AG10803 (cell line): ENCODE measurements around the gene KIAA0753.

Source experiments
- DNase-seq: peaks from one replicate; pipeline ENCODE4 v3.0.0; 2010; ENCODE audit warnings: low read depth
- H3K4me3 ChIP-seq: 2 replicates; pipeline ENCODE4 v1.5.1; 2011; ENCODE audit warnings: mild to moderate bottlenecking, low read length, control low read depth
- TF ChIP-seq, protein P1 (sequence below): conservative IDR thresholded peaks from 2 replicates; pipeline ENCODE4 v1.5.1; 2011; ENCODE audit warnings: mild to moderate bottlenecking, low read length, control low read depth, inconsistent platforms

KIAA0753 gene

DNA sequence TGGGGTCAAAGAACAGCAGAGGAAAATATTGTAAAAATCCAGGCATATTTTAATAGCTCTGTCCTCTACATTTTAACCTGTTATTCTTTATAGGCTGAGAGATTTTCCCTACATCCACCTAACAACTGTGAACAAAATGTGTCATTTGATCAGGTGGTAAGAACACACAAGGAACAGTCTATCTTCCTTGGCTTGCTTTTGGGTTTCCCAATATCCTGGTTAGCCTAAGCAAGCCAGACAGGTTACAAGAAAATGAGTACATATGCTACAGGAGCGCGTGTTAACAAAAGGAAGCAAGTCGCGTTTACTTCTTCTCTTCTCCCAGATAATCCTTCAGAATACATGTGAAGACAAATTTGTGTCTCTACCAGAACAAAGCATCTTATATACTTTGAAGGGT lies 53.2 kb downstream of the KIAA0753 start:
- no peak overlapping the region for H3K4me3 ChIP-seq
- DNase-seq: no peak
- TF ChIP-seq, protein P1, sequence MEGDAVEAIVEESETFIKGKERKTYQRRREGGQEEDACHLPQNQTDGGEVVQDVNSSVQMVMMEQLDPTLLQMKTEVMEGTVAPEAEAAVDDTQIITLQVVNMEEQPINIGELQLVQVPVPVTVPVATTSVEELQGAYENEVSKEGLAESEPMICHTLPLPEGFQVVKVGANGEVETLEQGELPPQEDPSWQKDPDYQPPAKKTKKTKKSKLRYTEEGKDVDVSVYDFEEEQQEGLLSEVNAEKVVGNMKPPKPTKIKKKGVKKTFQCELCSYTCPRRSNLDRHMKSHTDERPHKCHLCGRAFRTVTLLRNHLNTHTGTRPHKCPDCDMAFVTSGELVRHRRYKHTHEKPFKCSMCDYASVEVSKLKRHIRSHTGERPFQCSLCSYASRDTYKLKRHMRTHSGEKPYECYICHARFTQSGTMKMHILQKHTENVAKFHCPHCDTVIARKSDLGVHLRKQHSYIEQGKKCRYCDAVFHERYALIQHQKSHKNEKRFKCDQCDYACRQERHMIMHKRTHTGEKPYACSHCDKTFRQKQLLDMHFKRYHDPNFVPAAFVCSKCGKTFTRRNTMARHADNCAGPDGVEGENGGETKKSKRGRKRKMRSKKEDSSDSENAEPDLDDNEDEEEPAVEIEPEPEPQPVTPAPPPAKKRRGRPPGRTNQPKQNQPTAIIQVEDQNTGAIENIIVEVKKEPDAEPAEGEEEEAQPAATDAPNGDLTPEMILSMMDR: no peak

DNA sequence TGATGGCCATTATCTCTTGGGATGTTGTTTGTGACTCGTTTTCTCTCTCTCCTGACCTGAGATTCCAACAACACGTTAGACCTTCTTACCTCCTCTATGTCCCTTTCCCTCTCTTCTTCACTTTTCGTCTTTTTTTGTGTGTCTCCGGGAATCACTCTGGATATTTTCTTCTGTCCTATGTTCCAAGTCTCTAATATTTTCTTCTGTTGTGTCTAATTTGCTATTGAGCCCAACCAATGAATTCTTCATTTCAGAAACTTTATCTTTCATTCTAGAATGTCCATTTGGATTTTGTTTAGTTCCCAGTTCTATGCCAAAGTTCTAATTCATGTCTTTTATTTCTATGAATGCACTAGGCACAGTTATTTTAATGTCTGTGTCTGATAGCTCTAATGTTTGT lies 57.1 kb downstream of the KIAA0753 start:
- H3K4me3 ChIP-seq: no peak overlapping the region
- TF ChIP-seq, protein P1: no peak
- no peak for DNase-seq

DNA sequence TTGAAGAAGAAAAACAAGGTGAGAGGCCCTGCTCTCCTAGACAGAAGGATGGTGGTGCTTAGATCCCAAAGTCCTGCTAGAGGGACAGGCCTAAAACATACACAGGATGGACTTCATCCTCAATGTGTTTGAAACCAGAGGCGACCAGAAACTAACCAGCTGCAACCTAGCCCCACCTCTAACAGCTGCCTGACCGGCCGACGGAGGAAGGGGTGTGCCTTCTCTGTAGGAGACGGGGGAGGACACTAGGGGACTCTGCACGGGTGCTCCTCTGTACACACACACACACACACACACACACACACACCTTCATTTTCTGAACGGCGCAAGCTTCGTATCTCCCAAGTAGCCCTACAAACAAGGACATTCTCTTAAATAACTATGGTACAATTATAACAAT lies 59.9 kb downstream of the KIAA0753 start:
- TF ChIP-seq, protein P1: no peak
- H3K4me3 ChIP-seq: no peak overlapping the region
- DNase-seq: no peak

DNA sequence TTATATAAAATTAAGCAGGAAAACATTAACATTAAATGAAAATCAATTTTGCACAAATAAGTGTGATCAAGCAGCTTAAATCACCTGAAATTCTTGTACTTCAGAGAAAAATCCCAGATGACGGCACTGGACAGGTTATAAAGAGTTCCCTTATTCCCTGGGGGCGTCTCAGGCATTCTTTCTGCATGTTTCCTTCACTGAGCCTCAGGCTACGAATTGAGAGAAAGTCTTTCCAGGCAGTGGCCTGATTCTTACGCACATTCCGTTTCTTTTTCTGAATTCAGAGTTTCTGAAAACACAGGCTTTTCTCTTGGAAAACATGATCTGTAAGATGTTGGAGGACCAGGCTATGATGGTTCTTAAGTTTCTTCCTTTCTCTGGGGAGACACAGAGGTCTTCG lies 62.0 kb downstream of the KIAA0753 start:
- no peak overlapping the region for H3K4me3 ChIP-seq
- DNase-seq: no peak
- TF ChIP-seq, protein P1: no peak

DNA sequence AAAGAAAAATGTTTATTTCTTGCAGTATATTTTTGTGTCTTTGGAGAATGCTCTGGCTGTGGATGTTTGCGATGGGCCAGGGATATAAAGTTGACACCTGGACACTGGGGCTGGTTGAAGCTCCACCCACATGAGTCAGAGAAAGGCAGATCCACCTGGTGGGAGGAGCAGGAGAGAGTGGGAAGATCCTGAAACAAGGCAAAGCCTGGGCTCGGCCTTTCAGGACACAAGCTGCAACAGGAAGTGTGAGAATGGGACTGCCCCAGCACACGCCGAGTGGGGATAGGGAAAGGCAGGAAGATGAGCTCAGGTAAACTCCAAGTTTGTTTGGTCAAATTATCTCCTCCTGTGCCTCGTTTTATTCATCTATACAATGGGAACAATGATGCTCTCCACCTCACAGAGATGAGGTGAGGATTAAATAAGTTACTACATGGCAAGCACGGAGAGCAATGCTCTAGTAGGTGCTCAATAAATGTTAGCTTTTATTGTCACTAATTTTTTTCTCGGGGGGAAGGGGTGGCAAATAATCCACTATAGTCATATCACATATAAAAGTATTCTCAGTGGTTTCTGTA lies 62.7 kb downstream of the KIAA0753 start:
- TF ChIP-seq, protein P1: no peak
- H3K4me3 ChIP-seq: no peak overlapping the region
- DNase-seq: no peak

DNA sequence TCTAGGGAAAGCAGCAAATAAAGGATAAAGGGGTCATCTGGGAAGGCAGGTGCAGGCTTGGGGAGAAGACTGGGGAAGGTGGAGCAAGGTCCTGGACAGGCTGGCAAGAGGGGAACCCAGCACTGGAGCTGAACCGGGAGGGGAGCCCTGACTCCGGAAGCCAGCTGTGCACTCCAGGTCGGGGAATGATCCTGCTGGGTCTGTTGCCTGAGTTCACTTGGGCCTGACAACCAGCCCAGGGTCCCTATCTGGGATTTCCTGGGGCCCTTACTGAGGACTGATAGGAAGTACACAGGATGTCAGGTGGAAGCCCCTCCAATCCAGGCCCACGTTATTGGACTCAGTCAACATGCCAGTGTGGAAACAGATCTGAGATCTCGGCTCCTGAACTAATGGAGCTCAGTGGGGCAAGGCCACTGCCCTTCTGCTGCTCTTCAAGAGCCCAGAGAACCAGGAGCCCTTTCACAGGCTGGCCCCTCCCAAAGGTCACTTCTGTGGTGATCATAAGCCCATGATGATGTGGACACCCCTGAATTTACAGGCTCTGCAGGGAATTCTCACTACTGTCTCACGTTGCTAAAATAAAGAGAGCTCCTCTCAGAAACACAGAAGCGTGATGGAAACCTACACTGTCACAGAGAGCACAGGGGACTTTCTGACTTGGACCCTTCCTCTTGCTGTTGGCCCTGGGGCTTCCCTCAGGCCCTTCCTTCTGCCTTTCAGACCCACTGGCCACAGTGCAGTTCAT lies 64.3 kb downstream of the KIAA0753 start:
- no peak overlapping the region for H3K4me3 ChIP-seq
- TF ChIP-seq, protein P1: no peak
- no peak for DNase-seq

DNA sequence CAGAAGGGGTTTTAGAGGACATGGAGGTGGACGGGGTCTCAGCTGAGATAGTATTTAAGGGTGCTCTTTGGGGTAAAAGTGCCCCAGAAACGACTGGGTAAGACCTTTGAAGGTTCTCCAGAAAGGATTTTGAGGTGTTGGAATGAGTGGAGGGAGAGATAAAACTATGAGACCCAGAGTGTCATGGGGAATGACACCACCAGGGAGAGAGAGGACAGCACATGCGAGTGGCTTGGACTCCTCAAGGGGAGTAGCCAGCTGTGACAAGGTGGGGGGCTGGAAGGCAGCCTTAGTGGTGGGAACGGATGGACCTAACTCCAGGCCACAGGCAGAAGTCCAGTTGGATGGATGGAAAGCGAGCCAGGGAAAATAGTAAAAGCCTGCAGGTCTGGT lies 64.9 kb downstream of the KIAA0753 start:
- TF ChIP-seq, protein P1: no peak
- no peak for DNase-seq
- no peak overlapping the region for H3K4me3 ChIP-seq
